ENCODE data around the gene ACKR4.

Gene ACKR4

DNA sequence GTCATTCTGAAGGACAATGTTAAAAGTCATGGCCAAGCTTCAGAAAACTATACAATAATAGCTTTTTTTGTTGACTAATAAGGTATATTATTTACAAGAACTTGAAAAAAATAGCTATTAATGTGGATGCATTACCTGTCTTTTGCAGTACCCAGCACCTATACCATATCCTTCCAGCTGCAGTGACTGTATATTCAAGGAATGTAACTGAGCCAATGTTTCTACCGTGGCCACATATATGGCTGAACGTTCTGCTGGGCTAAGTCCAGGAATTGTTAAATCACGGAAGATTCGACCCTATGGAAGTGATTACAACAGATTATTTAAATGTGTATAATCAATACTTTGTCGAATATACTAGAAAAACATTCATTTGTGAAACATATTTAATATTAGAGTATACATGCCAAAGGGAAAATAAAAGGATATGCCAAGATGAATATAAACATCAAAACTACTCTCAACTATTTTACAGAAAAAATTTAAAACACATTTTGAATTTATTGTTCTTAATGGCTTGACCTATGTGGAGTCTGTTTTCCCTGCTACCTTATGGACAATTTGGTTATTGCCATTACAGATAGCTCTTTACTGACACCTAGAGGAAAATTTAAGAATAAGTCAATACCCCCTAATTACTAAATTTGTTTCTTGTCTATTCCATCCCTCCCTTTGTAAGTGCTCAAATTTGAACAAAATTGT is 44.9 kb downstream of the ACKR4 start:
- DNase-seq, result no peak

DNA sequence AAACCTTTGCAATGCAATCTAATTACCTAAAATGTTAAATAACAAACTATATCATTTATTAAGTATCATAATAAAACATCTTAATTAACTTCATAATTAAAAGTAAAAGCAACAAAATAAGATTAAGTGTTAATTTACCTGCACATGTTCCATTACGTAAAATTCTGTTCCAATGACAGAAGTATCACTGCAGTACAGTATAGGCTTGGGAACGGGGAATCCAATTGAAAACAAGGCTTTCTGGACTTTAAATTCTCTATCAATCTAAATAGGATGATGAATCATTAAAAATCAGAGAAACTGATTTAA is 45.4 kb downstream of the ACKR4 start:
- DNase-seq, result no peak

DNA sequence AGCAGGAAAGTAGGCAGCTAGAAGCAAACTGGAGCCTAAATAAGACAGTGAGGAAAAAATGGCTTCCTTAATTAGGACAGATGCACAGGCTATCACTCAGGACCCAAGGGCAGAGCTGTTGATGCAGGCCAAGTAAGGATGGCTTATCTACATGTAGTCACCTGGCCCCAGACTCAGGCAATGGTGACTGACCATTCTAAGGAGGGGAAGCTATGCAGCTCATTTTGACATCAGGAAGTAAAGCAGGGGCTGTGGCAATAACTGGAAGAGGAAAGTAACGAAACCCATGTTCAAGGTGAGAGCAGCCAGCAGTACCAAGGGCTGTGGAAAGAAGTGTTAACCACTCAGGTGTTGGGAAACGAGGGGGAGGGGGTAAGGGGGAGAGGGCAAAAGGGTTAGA is 46.3 kb downstream of the ACKR4 start:
- no peak for DNase-seq

DNA sequence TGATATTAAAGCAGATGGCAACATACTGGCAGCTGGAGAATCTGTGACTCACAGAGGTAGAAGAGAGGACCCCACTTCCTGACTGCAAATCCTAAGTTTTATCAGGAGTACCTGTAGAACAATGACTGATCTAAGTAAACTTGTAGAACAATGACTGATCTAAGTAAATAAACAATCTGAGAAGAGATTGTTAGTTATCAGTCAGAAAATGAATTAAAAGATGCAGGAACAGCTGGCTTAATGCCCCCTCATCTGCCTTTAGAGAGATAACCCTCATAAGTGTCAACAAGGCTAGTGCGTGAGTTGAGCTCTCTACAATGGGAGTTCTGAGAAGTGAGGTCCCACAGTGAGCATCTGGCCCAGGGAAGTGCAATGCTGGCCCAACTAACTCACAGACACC is 48.0 kb downstream of the ACKR4 start:
- DNase-seq, result no peak

DNA sequence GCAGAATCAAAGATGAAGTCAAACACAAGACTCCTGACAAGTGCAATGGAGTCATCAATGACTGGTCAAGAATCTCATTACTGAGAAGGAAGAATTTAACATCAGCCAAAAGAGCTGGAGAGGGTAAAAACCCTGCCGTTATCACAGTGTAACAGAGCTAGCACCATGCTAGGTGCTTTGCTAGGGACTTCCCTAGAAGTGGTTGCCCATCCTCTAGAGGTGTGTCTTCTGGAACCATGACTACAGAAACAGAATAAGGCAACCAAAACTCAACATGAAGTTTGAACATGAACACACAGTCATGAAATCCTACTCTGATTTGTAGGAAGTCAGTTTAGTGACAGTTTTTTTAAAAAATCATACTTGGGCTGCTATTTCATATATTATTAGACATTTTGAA is 53.1 kb downstream of the ACKR4 start:
- DNase-seq, result no peak
